ENCODE results near the gene CCDC60. TPM values are rescaled to one million over a fixed set of nuclear protein-coding genes. Genes with fewer than 3 reads are reported as not detected.

CCDC60 gene
- total and polyA plus RNA-seq, 12 donors = not detected

- H3K4me3 ChIP-seq = no peak overlapping the region
- no peak overlapping the region for H3K27ac ChIP-seq
- peaks cover 0 to 8% (median 0%) of the 10 kb centered on the region in 7 donors for H3K27me3 ChIP-seq
- WGBS, 2 donors = 84 to 94% methylated on average over 3 of the region's 3 CpGs
- intact Hi-C loops (cut with DNase I) = loop anchor here in 8 of 10 donors (5.0 to 10.0 kb wide), 6 partner anchors 93 to 1136 kb away; partner anchors contain the start of gene SRRM4 (in 2 of the 8)
- ATAC-seq (no peak), DNase-seq (no peak)
- TF ChIP-seq CTCF (IDR thresholded peaks at IDR 0.05) = no peak
- peaks cover 0 to 19% (median 0%) of the 10 kb centered on the region in 11 donors for H3K9me3 ChIP-seq
- no peaks in the 10 kb centered on the region for H3K36me3 ChIP-seq
- H3K4me1 ChIP-seq = no peaks in the 10 kb centered on the region
Measured at GRCh38 chr12:119540476-119540875, 205.9 kb downstream of the CCDC60 start.

GRCh38 chr12:119544765-119545625, 210.5 kb downstream of the CCDC60 start:
- H3K4me3 ChIP-seq = no peak overlapping the region
- H3K4me1 ChIP-seq = no peaks in the 10 kb centered on the region
- no peak overlapping the region for H3K27ac ChIP-seq
- peak in 7 of 8 donors; percentile 39 to 75 (median 67) for ATAC-seq
- H3K36me3 ChIP-seq = no peaks in the 10 kb centered on the region
- 49 to 54% methylated on average over 9 of the region's 9 CpGs for WGBS, 2 donors
- H3K27me3 ChIP-seq = peaks cover 0 to 25% (median 5%) of the 10 kb centered on the region in 7 donors
- intact Hi-C loops (cut with DNase I) = loop anchor here (2.0 to 10.0 kb wide), 12 partner anchors 98 to 1140 kb away; partner anchors contain the start of gene SRRM4 (in 2 of the 10)
- H3K9me3 ChIP-seq = no peaks in the 10 kb centered on the region
- TF ChIP-seq CTCF (IDR thresholded peaks at IDR 0.05) = peak; percentile 78 to 91 (median 88)
- DNase-seq = peak; percentile 23 to 59

- Histone ChIP-seq H3K4me3 (no peak overlapping the region), H3K9me3 (no peaks in the 10 kb centered on the region), H3K36me3 (no peaks in the 10 kb centered on the region), H3K27me3 (peaks cover 0 to 25% (median 0%) of the 10 kb centered on the region in 7 donors), H3K4me1 (no peaks in the 10 kb centered on the region), H3K27ac (no peak overlapping the region)
- no peak for DNase-seq
- TF ChIP-seq CTCF (IDR thresholded peaks at IDR 0.05) = no peak
- intact Hi-C loops (cut with DNase I) = loop anchor here in 9 of 10 donors (5.0 to 10.0 kb wide), 9 partner anchors 99 to 1142 kb away; partner anchors contain the start of gene SRRM4 (in 2 of the 9)
- no peak for ATAC-seq
Measured at GRCh38 chr12:119546340-119546739, 211.8 kb downstream of the CCDC60 start.

- ATAC-seq (no peak), DNase-seq (no peak)
- Histone ChIP-seq H3K9me3 (no peaks in the 10 kb centered on the region), H3K36me3 (no peaks in the 10 kb centered on the region), H3K4me1 (no peaks in the 10 kb centered on the region), H3K4me3 (no peak overlapping the region), H3K27me3 (peaks cover 0 to 30% (median 0%) of the 10 kb centered on the region in 7 donors), H3K27ac (no peak overlapping the region)
- intact Hi-C loops (cut with DNase I) = loop anchor here in 9 of 10 donors (5.0 to 10.0 kb wide), 9 partner anchors 100 to 1142 kb away; partner anchors contain the start of gene SRRM4 (in 2 of the 9)
- TF ChIP-seq CTCF (IDR thresholded peaks at IDR 0.05) = no peak
- WGBS, 2 donors = 28 to 29% methylated on average over 1 of the region's 1 CpG
Measured at GRCh38 chr12:119547001-119547400, 212.5 kb downstream of the CCDC60 start.
